Stomach (tissue), 9 donors: ENCODE data around the gene NFATC1. TPM values are rescaled to one million over a fixed set of nuclear protein-coding genes. Genes with fewer than 3 reads are reported as not detected.

Experiments used
- DNase-seq, 2 donors: peaks; one replicate each; pipeline versions ENCODE4 v3.0.0 to v3.0.0-alpha.2; 2013 to 2019
- H3K27ac ChIP-seq, 5 donors: fragments of 200-600 bp in 4 of 5; sonication (generic) in 4 of 5; one replicate each; pipeline ENCODE4 v1.5.1; 2013 to 2019; ENCODE audit warnings: mild to moderate bottlenecking in 1 of 5, moderate library complexity in 1 of 5
- H3K27me3 ChIP-seq, 3 donors: fragments of 200-600 bp; sonication (generic); one replicate each; pipeline ENCODE4 v1.5.1; 2017 to 2019; ENCODE audit warnings: mixed run types in 1 of 3
- H3K36me3 ChIP-seq, 4 donors: fragments of 200-600 bp; sonication (generic); 1 replicate in 3 of 4; 2 replicates in 1 of 4; pipeline ENCODE4 v1.5.1; 2016 to 2019
- H3K4me1 ChIP-seq, 4 donors: fragments of 200-600 bp; sonication (generic); one replicate each; pipeline ENCODE4 v1.5.1; 2016 to 2019
- H3K4me3 ChIP-seq, 4 donors: fragments of 200-600 bp; sonication (generic) in 3 of 4; one replicate each; pipeline ENCODE4 v1.5.1; 2016 to 2019; ENCODE audit warnings: mild to moderate bottlenecking in 1 of 4
- H3K9me3 ChIP-seq, 4 donors: fragments of 200-600 bp; sonication (generic); one replicate each; pipeline ENCODE4 v1.5.1; 2016 to 2019
- CTCF ChIP-seq, 7 experiments: fragments of 450-650 bp in 4 of 7; fragments of 200-600 bp in 3 of 7; sonication (generic) in 3 of 7; IDR thresholded peaks; one replicate each; pipeline ENCODE4 v1.5.1; 2016 to 2019; ENCODE audit warnings: antibody characterized with exemption in 7 of 7, control low read depth in 2 of 7, mild to moderate bottlenecking in 1 of 7
- EP300 ChIP-seq: sonication (generic); formaldehyde crosslinking; IDR thresholded peaks from one replicate; pipeline ENCODE4 v1.6.1; 2017; ENCODE audit warnings: antibody characterized with exemption
- POLR2A ChIP-seq, 4 donors: fragments of 450-650 bp; IDR thresholded peaks; one replicate each; pipeline ENCODE4 v1.6.1; 2016; ENCODE audit warnings: antibody characterized with exemption in 4 of 4, control low read depth in 2 of 4, mild to moderate bottlenecking in 1 of 4, moderate library complexity in 1 of 4
- POLR2AphosphoS5 ChIP-seq, 3 donors: sonication (generic); formaldehyde crosslinking; IDR thresholded peaks; one replicate each; pipeline ENCODE4 v1.6.1; 2016; ENCODE audit warnings: antibody characterized with exemption in 3 of 3
- WGBS, 5 donors: extraction: QIAGEN DNeasy Blood & Tissue Kit in 3 of 5; methylation state at CpG; one replicate each; pipeline versions ENCODE4 v1.1.5 to v1.1.7; 2013 to 2018; 5-methylcytosine and 5-hydroxymethylcytosine counted together
- intact Hi-C: fragments of 100-400 bp; cut with DNase I; formaldehyde crosslinking; loops from one replicate; pipeline ENCODE4 v1.15.1; 2023; ENCODE audit warnings: low total_unique reads
- polyA plus RNA-seq, 3 donors: library from polyadenylated mRNA; stranded (reverse); fragments of 200-250 nt; gene quantifications; one replicate each; pipeline ENCODE4 v1.2.3, GENCODE V29; 2013
- total RNA-seq, 5 donors: library from RNA; depleted of rRNA; stranded (reverse); fragments of >200 nt; gene quantifications; one replicate each; pipeline versions ENCODE4 v1.1.0 to v1.2.3, GENCODE V29; 2014 to 2016
- donor health status: healthy with polysubstance abuse.
- donor health status: Bipolar disorder and iron deficiency.
- donor health status: healthy.

Gene NFATC1
- total and polyA plus RNA-seq, 8 donors: 2.6 to 14.0 (median 6.1) TPM

- intact Hi-C loops: no loop called here
- H3K27ac ChIP-seq: no peak overlapping the region
- no peaks in the 10 kb centered on the region for H3K9me3 ChIP-seq
- no peak for DNase-seq
- no peaks in the 10 kb centered on the region for H3K27me3 ChIP-seq
- TF ChIP-seq POLR2AphosphoS5 (IDR thresholded peaks at IDR 0.05): no peak
- no peak for TF ChIP-seq POLR2A (IDR thresholded peaks at IDR 0.05)
- WGBS, 5 donors: 75 to 90% (median 83%) methylated on average over 19 of the region's 19 CpGs
- peaks cover 0 to 17% (median 9%) of the 10 kb centered on the region in 4 donors for H3K4me1 ChIP-seq
- H3K4me3 ChIP-seq: no peak overlapping the region
- H3K36me3 ChIP-seq: peaks cover 0 to 20% (median 13%) of the 10 kb centered on the region in 4 donors
These were observed 29.3 kb downstream of the NFATC1 start for GRCh38 chr18:79424880-79425568.

GRCh38 chr18:79425569-79425886, 29.8 kb downstream of the NFATC1 start:
- intact Hi-C loops: no loop called here
- H3K4me1 ChIP-seq: peaks cover 0 to 17% (median 9%) of the 10 kb centered on the region in 4 donors
- TF ChIP-seq POLR2AphosphoS5 (IDR thresholded peaks at IDR 0.05) (no peak), EP300 (no peak), CTCF (IDR thresholded peaks at IDR 0.05) (no peak), POLR2A (IDR thresholded peaks at IDR 0.05) (no peak)
- no peak overlapping the region for H3K4me3 ChIP-seq
- no peaks in the 10 kb centered on the region for H3K27me3 ChIP-seq
- 81 to 89% (median 82%) methylated on average over 12 of the region's 12 CpGs for WGBS, 5 donors
- DNase-seq: no peak
- H3K9me3 ChIP-seq: no peaks in the 10 kb centered on the region
- no peak overlapping the region for H3K27ac ChIP-seq
- peaks cover 0 to 16% (median 10%) of the 10 kb centered on the region in 4 donors for H3K36me3 ChIP-seq

GRCh38 chr18:79426376-79427300, 30.9 kb downstream of the NFATC1 start:
- no peak for DNase-seq
- 83 to 86% (median 85%) methylated on average over 32 to 37 of the region's 37 CpGs for WGBS, 5 donors
- H3K36me3 ChIP-seq: peaks cover 0 to 5% (median 0%) of the 10 kb centered on the region in 4 donors
- no peak overlapping the region for H3K4me3 ChIP-seq
- intact Hi-C loops: no loop called here
- H3K27me3 ChIP-seq: no peaks in the 10 kb centered on the region
- no peak overlapping the region for H3K27ac ChIP-seq
- H3K9me3 ChIP-seq: no peaks in the 10 kb centered on the region
- H3K4me1 ChIP-seq: peaks cover 0 to 17% (median 9%) of the 10 kb centered on the region in 4 donors
- TF ChIP-seq POLR2A (IDR thresholded peaks at IDR 0.05): no peak
- TF ChIP-seq POLR2AphosphoS5 (IDR thresholded peaks at IDR 0.05): no peak
- TF ChIP-seq EP300: no peak
- TF ChIP-seq CTCF (IDR thresholded peaks at IDR 0.05): no peak

- Histone ChIP-seq H3K36me3 (peaks cover 0 to 5% (median 0%) of the 10 kb centered on the region in 4 donors), H3K9me3 (no peaks in the 10 kb centered on the region), H3K4me1 (peaks cover 0 to 13% (median 9%) of the 10 kb centered on the region in 4 donors), H3K4me3 (no peak overlapping the region), H3K27ac (no peak overlapping the region), H3K27me3 (no peaks in the 10 kb centered on the region)
- intact Hi-C loops: no loop called here
- DNase-seq: no peak
- WGBS, 5 donors: 59 to 89% (median 84%) methylated on average over 8 to 29 of the region's 29 CpGs
- no peak for TF ChIP-seq POLR2A (IDR thresholded peaks at IDR 0.05)
- TF ChIP-seq EP300: no peak
- no peak for TF ChIP-seq POLR2AphosphoS5 (IDR thresholded peaks at IDR 0.05)
- no peak for TF ChIP-seq CTCF (IDR thresholded peaks at IDR 0.05)
These were observed 31.9 kb downstream of the NFATC1 start for GRCh38 chr18:79427368-79428225.
